IMR-90 (cell line): ENCODE results near the gene B4GALT5. TPM values are rescaled to one million over a fixed set of nuclear protein-coding genes. Genes with fewer than 3 reads are reported as not detected.

Experiments used
- ATAC-seq: fragments of 200-7000 bp; cut with Tn5 transposase; 2 replicates; pipeline ENCODE4 v1.9.1; 2020; ENCODE audit warnings: low read depth, mild to moderate bottlenecking, moderate library complexity
- BruUV-seq: library from RNA; stranded (reverse); fragments of 400-500 nt; replicated peaks from 2 replicates; lab custom pipeline; 2021; lab: Mats Ljungman, UMichigan
- CTCF ChIA-PET: fragments of 300-600 bp; formaldehyde crosslinking; extraction: SDS; loops from one replicate; lab custom pipeline; 2021; ENCODE audit warnings: antibody characterized with exemption; lab: Yijun Ruan, JAX
- POLR2A ChIA-PET: fragments of 300-600 bp; sonication (Branson Sonifier 250); formaldehyde crosslinking; loops from one replicate; lab custom pipeline; 2022; ENCODE audit warnings: antibody characterized with exemption; ENCODE audit not compliant: unreplicated experiment; lab: Charles Lee
- DNase-seq: peaks from one replicate; pipeline ENCODE4 v3.0.0; 2013
- H2AFZ ChIP-seq: replicated peaks from 2 replicates; pipeline ENCODE3; 2013; ENCODE audit warnings: low read length, mild to moderate bottlenecking; ENCODE audit not compliant: poor library complexity
- H2AK5ac ChIP-seq: 2 replicates; pipeline ENCODE4 v1.6.1; 2013; ENCODE audit warnings: low read depth, low read length, inconsistent platforms
- H2AK9ac ChIP-seq: replicated peaks from 2 replicates; pipeline ENCODE3; 2013; ENCODE audit warnings: mild to moderate bottlenecking, low read depth, low read length, moderate library complexity; ENCODE audit not compliant: poor library complexity
- H2BK120ac ChIP-seq: 2 replicates; pipeline ENCODE4 v1.6.1; 2013; ENCODE audit warnings: low read depth, low read length, inconsistent platforms
- H2BK15ac ChIP-seq: 3 replicates; pipeline ENCODE4 v1.6.1; 2013; ENCODE audit warnings: low read depth, low read length, inconsistent platforms
- H2BK20ac ChIP-seq: 2 replicates; pipeline ENCODE4 v1.6.1; 2013; ENCODE audit warnings: low read depth, mild to moderate bottlenecking, inconsistent platforms, low read length, moderate library complexity
- H2BK5ac ChIP-seq: 2 replicates; pipeline ENCODE4 v1.6.1; 2013; ENCODE audit warnings: mild to moderate bottlenecking, low read depth, low read length, inconsistent platforms; ENCODE audit not compliant: poor library complexity, severe bottlenecking
- H3K14ac ChIP-seq: replicated peaks from 2 replicates; pipeline ENCODE4 v1.6.1; 2013; ENCODE audit warnings: low read depth, low read length, inconsistent platforms
- H3K18ac ChIP-seq: 2 replicates; pipeline ENCODE4 v1.6.1; 2013; ENCODE audit warnings: low read depth, low read length, control low read depth
- H3K23ac ChIP-seq: 2 replicates; pipeline ENCODE4 v1.6.1; 2013; ENCODE audit warnings: low read depth, low read length, inconsistent platforms
- H3K27ac ChIP-seq: 2 replicates; pipeline ENCODE4 v1.5.1; 2013; ENCODE audit warnings: mild to moderate bottlenecking, control low read depth, low read length; ENCODE audit not compliant: insufficient read depth
- H3K27me3 ChIP-seq: 2 replicates; pipeline ENCODE4 v1.6.1; 2013; ENCODE audit warnings: low read length; ENCODE audit not compliant: control insufficient read depth, insufficient read depth
- H3K36me3 ChIP-seq: 2 replicates; pipeline ENCODE4 v1.6.1; 2013; ENCODE audit warnings: low read length, mixed read lengths; ENCODE audit not compliant: control insufficient read depth, insufficient read depth
- H3K4ac ChIP-seq: 2 replicates; pipeline ENCODE4 v1.6.1; 2013; ENCODE audit warnings: low read depth, low read length, inconsistent platforms
- H3K4me1 ChIP-seq: 2 replicates; pipeline ENCODE4 v1.6.1; 2013; ENCODE audit warnings: low read length, mixed read lengths; ENCODE audit not compliant: control insufficient read depth, insufficient read depth
- H3K4me2 ChIP-seq: 2 replicates; pipeline ENCODE4 v1.6.1; 2013; ENCODE audit warnings: low read depth, mild to moderate bottlenecking, control low read depth, low read length, moderate library complexity
- H3K4me3 ChIP-seq: 2 replicates; pipeline ENCODE4 v1.5.1; 2013; ENCODE audit warnings: low read depth, mild to moderate bottlenecking, control low read depth, low read length, moderate library complexity; ENCODE audit not compliant: insufficient read depth
- H3K56ac ChIP-seq: 2 replicates; pipeline ENCODE4 v1.6.1; 2013; ENCODE audit warnings: low read length, inconsistent platforms; ENCODE audit not compliant: insufficient read depth; ENCODE audit errors: extremely low read depth
- H3K79me1 ChIP-seq, 2 experiments: 2 replicates each; pipeline ENCODE4 v1.6.1; 2013; ENCODE audit warnings: low read length in 2 of 2, inconsistent platforms in 1 of 2, low read depth in 1 of 2
- H3K9ac ChIP-seq: 2 replicates; pipeline ENCODE4 v1.6.1; 2013; ENCODE audit warnings: low read depth, low read length, control low read depth
- H3K9me1 ChIP-seq: 2 replicates; pipeline ENCODE4 v1.6.1; 2013; ENCODE audit warnings: low read length, inconsistent platforms; ENCODE audit not compliant: insufficient read depth
- H3K9me3 ChIP-seq: 2 replicates; pipeline ENCODE4 v1.6.1; 2013; ENCODE audit warnings: low read length; ENCODE audit not compliant: control insufficient read depth, insufficient read depth
- H4K20me1 ChIP-seq: 2 replicates; pipeline ENCODE4 v1.6.1; 2013; ENCODE audit warnings: low read length, inconsistent platforms; ENCODE audit not compliant: insufficient read depth
- H4K5ac ChIP-seq: 2 replicates; pipeline ENCODE4 v1.6.1; 2013; ENCODE audit warnings: mild to moderate bottlenecking, low read depth, low read length, control low read depth
- H4K8ac ChIP-seq, 2 experiments: 2 replicates each; pipeline ENCODE4 v1.6.1; 2013; ENCODE audit warnings: low read depth in 2 of 2, low read length in 2 of 2, control low read depth in 1 of 2, inconsistent platforms in 1 of 2
- H4K91ac ChIP-seq: 2 replicates; pipeline ENCODE4 v1.6.1; 2013; ENCODE audit warnings: low read depth, low read length, inconsistent platforms; ENCODE audit not compliant: insufficient read depth
- CHD1 ChIP-seq: IDR thresholded peaks from 2 replicates; pipeline ENCODE4 v1.6.1; 2012; ENCODE audit warnings: low read depth, low read length, improper control_type of control experiment
- ELK1 ChIP-seq: fragments of 150-350 bp; IDR thresholded peaks from 2 replicates; pipeline ENCODE4 v1.6.1; 2016; ENCODE audit warnings: low read depth, mild to moderate bottlenecking, low read length, moderate library complexity, borderline replicate concordance
- MAFK ChIP-seq: IDR thresholded peaks from 2 replicates; pipeline ENCODE4 v1.6.1; 2012; ENCODE audit warnings: low read depth, low read length, improper control_type of control experiment
- MAZ ChIP-seq: IDR thresholded peaks from 2 replicates; pipeline ENCODE4 v1.6.1; 2012; ENCODE audit warnings: low read depth, mild to moderate bottlenecking, low read length, improper control_type of control experiment, moderate library complexity, borderline replicate concordance
- NFE2L2 ChIP-seq: fragments of 150-350 bp; IDR thresholded peaks from 2 replicates; pipeline ENCODE4 v1.6.1; 2016; ENCODE audit warnings: low read depth, mild to moderate bottlenecking, low read length
- POLR2A ChIP-seq: IDR thresholded peaks from 2 replicates; pipeline ENCODE4 v1.6.1; 2012; ENCODE audit warnings: mild to moderate bottlenecking, low read depth, low read length
- RAD21 ChIP-seq: IDR thresholded peaks from 2 replicates; pipeline ENCODE4 v1.6.1; 2012; ENCODE audit warnings: low read length, improper control_type of control experiment
- RFX5 ChIP-seq: IDR thresholded peaks from 2 replicates; pipeline ENCODE4 v1.8.0; 2012; ENCODE audit warnings: low read depth, mild to moderate bottlenecking, low read length, moderate library complexity
- USF2 ChIP-seq: fragments of 150-350 bp; IDR thresholded peaks from 2 replicates; pipeline ENCODE4 v1.6.1; 2017; ENCODE audit warnings: mild to moderate bottlenecking, antibody characterized with exemption, low read length, low read depth
- WGBS, 2 experiments: methylation state at CpG; one replicate each; pipeline versions ENCODE4 v1.1.5 to v1.1.7; 2013; ENCODE audit warnings: missing lambda C conversion rate in 2 of 2; ENCODE audit not compliant: insufficient read length in 1 of 2; ENCODE audit errors: extremely low coverage in 2 of 2; 5-methylcytosine and 5-hydroxymethylcytosine counted together
- dilution Hi-C: fragments of 300-500 bp; cut with HindIII; formaldehyde crosslinking; loops from one replicate; pipeline ENCODE4 v1.14.3; 2018; ENCODE audit warnings: low sequenced_read_pairs; ENCODE audit not compliant: unreplicated experiment
- in situ Hi-C: fragments of 300-500 bp; cut with MboI; formaldehyde crosslinking; loops from 3 replicates; pipeline ENCODE4 v1.14.3; 2019; ENCODE audit warnings: low sequenced_read_pairs, inconsistent platforms, mixed read lengths
- intact Hi-C: fragments of 100-400 bp; cut with micrococcal nuclease; formaldehyde crosslinking; loops from 2 replicates; pipeline ENCODE4 v1.10.0; 2022
- polyA plus RNA-seq, 3 experiments: library from polyadenylated mRNA; depleted of rRNA; stranded (reverse); fragments of >200 nt; gene quantifications; 2 replicates each; pipeline ENCODE4 v1.2.3, GENCODE V29; 2012; ENCODE audit warnings: low replicate concordance in 1 of 3
- total RNA-seq: library from RNA; depleted of rRNA; stranded (reverse); fragments of >200 nt; gene quantifications from 2 replicates; pipeline ENCODE4 v1.2.3, GENCODE V29; 2012

B4GALT5 gene
- total and polyA plus RNA-seq, 2 of the 4 experiments (the other 2 are of a cell fraction) = 11.3 to 20.4 TPM

GRCh38 chr20:49747707-49748524, 34.2 kb upstream of the B4GALT5 start:
- Histone ChIP-seq H2AFZ (peak overlapping the region; percentile 72), H3K9me1 (no peaks in the 10 kb centered on the region), H2BK20ac (no peak overlapping the region), H3K9ac (peak overlapping the region; percentile 8; the same call in 1 of the 2 replicates), H3K36me3 (no peaks in the 10 kb centered on the region), H2BK120ac (no peak overlapping the region), H4K20me1 (no peaks in the 10 kb centered on the region; the same call in 1 of the 2 replicates), H4K91ac (no peak overlapping the region; the same call in 1 of the 2 replicates), H2BK5ac (no peak overlapping the region), H2AK9ac (no peak overlapping the region), H2AK5ac (no peak overlapping the region), H3K79me1 (no peaks in the 10 kb centered on the region), H3K4me2 (no peak overlapping the region), H3K4me3 (no peak overlapping the region), H3K23ac (no peak overlapping the region), H3K4ac (no peak overlapping the region), H3K18ac (peak overlapping the region; percentile 31; the same call in 1 of the 2 replicates), H3K27ac (peak overlapping the region; percentile 46; the same call in 1 of the 2 replicates), H3K27me3 (peaks cover 5% of the 10 kb centered on the region), H3K14ac (0 out of 2 replicates have a peak overlapping the region, but pooled peaks have one; percentile 3), H2BK15ac (0 out of 3 replicates have a peak overlapping the region, but pooled peaks have one; percentile 18), H3K56ac (no peak overlapping the region), H3K4me1 (peaks cover 5% of the 10 kb centered on the region; the same call in 1 of the 2 replicates), H3K9me3 (no peaks in the 10 kb centered on the region), H4K8ac (peak overlapping the region; percentile 19 to 63; a peak in 3 of 4 replicates), H4K5ac (peak overlapping the region; percentile 3; the same call in 1 of the 2 replicates)
- 40 to 100% methylated on average over 1 of the region's 10 CpGs for WGBS, 2 experiments
- in situ Hi-C loops = no loop called here
- intact Hi-C loops = no loop called here
- ATAC-seq (peak; percentile 86), DNase-seq (peak; percentile 50)
- POLR2A ChIA-PET = no interaction called here
- CTCF ChIA-PET = no interaction called here
- TF ChIP-seq MAFK (no peak), ELK1 (no peak), CHD1 (no peak), POLR2A (no peak), MAZ (no peak), USF2 (no peak), RAD21 (no peak), NFE2L2 (no peak), RFX5 (no peak)
- BruUV-seq = no TSS peak
- dilution Hi-C loops = no loop called here
